Erythroblast (primary cell): ENCODE measurements around the gene D2HGDH.

ENCODE experiments used
- GATA1 ChIP-seq: IDR thresholded peaks from 2 replicates; pipeline ENCODE4 v1.6.1; 2011; ENCODE audit warnings: low read depth, mild to moderate bottlenecking, control low read depth, low read length, moderate library complexity
- POLR2A ChIP-seq: IDR thresholded peaks from 2 replicates; pipeline ENCODE4 v1.6.1; 2011; ENCODE audit warnings: mild to moderate bottlenecking, low read length

DNA sequence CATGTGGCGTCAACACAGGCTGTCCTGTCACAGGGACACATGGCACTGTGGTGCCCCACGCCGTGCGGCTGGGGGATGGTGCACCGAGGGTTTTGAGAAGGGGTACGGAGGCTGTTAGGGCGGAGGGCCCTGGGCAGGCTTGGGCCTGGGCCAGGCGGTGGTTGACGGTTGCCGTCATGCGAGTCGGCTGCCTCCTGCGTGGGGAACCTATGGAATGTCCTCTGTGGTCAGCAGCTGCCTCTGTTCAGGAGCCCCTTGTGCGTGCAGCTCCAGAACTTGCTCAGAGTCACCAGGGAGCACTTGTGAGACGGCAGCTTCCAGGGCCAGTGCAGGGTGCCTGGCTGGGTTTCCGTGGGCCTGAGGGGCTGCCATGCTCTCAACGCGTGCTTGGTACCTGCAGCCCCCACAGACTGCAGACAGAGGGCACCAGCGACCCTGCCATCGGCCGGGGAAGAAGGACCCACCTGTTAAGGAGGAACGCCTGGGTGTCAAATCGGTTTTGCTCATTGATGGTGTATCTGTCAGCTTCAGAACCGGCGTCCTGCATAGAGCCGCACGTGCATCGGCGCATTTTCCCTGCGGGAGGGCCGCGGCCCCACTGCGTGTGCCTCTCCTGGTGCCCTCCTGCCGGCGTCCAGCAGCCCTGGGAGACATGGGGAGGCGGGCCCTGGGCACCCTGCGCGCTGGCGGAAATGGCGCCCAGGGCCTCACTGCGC lies 10.0 kb upstream of the D2HGDH start:
- TF ChIP-seq POLR2A: no peak
- no peak for TF ChIP-seq GATA1
